ENCODE results near the gene ACSL5.

The ACSL5 gene

GRCh38 chr10:112352044-112352443 lies 21.9 kb upstream of the ACSL5 start:
- no peak overlapping the region for H3K4me3 ChIP-seq (ENCODE audit: low read depth, low read length, poor library complexity, severe bottlenecking)
- H3K36me3 ChIP-seq (ENCODE audit: insufficient read depth, low read length) = no peaks in the 10 kb centered on the region
- no peak overlapping the region for H3K27ac ChIP-seq (ENCODE audit: low read depth, low read length, poor library complexity, severe bottlenecking)

GRCh38 chr10:112353046-112353445 lies 20.9 kb upstream of the ACSL5 start:
- Histone ChIP-seq H3K4me2 (ENCODE audit: low read length) (no peak overlapping the region), H3K27ac (ENCODE audit: low read depth, low read length, poor library complexity, severe bottlenecking) (no peak overlapping the region), H3K9me3 (ENCODE audit: low read length) (no peaks in the 10 kb centered on the region), H4K20me1 (ENCODE audit: insufficient read depth, low read length) (no peaks in the 10 kb centered on the region), H3K4me3 (ENCODE audit: low read depth, low read length, poor library complexity, severe bottlenecking) (no peak overlapping the region), H3K9ac (ENCODE audit: low read length) (no peak overlapping the region), H2AFZ (ENCODE audit: low read length) (no peak overlapping the region), H3K36me3 (ENCODE audit: insufficient read depth, low read length) (no peaks in the 10 kb centered on the region), H3K27me3 (ENCODE audit: insufficient read depth, low read length) (no peaks in the 10 kb centered on the region; the same call in 1 of the 2 replicates), H3K4me1 (ENCODE audit: insufficient read depth, low read length, severe bottlenecking) (no peaks in the 10 kb centered on the region), H3K79me2 (ENCODE audit: insufficient read depth, low read length) (no peaks in the 10 kb centered on the region), H3F3A (ENCODE audit: insufficient read depth, low read length) (no peaks in the 10 kb centered on the region), H3K9me2 (ENCODE audit: low read depth, low read length) (no peaks in the 10 kb centered on the region)
- TF ChIP-seq EZH2 (IDR thresholded peaks at IDR 0.05; ENCODE audit: borderline replicate concordance, low read length) (no peak), CTCF (IDR thresholded peaks at IDR 0.05; ENCODE audit: low read length) (no peak)

More at GRCh38 chr10:112352044-112352443, 21.9 kb upstream of the ACSL5 start:
- Histone ChIP-seq H3K9ac (ENCODE audit: low read length) (no peak overlapping the region), H3K9me2 (ENCODE audit: low read depth, low read length) (no peaks in the 10 kb centered on the region), H3K4me2 (ENCODE audit: low read length) (no peak overlapping the region), H2AFZ (ENCODE audit: low read length) (no peak overlapping the region), H3K79me2 (ENCODE audit: insufficient read depth, low read length) (no peaks in the 10 kb centered on the region), H3K9me3 (ENCODE audit: low read length) (no peaks in the 10 kb centered on the region), H3K27me3 (ENCODE audit: insufficient read depth, low read length) (no peaks in the 10 kb centered on the region; the same call in 1 of the 2 replicates), H4K20me1 (ENCODE audit: insufficient read depth, low read length) (no peaks in the 10 kb centered on the region), H3F3A (ENCODE audit: insufficient read depth, low read length) (no peaks in the 10 kb centered on the region), H3K4me1 (ENCODE audit: insufficient read depth, low read length, severe bottlenecking) (no peaks in the 10 kb centered on the region)
- no peak for TF ChIP-seq CTCF (IDR thresholded peaks at IDR 0.05; ENCODE audit: low read length)
- no peak for TF ChIP-seq EZH2 (IDR thresholded peaks at IDR 0.05; ENCODE audit: borderline replicate concordance, low read length)

GRCh38 chr10:112356686-112357085 lies 17.2 kb upstream of the ACSL5 start:
- Histone ChIP-seq H3K4me3 (ENCODE audit: low read depth, low read length, poor library complexity, severe bottlenecking) (no peak overlapping the region), H3F3A (ENCODE audit: insufficient read depth, low read length) (no peaks in the 10 kb centered on the region), H3K36me3 (ENCODE audit: insufficient read depth, low read length) (no peaks in the 10 kb centered on the region)

More at GRCh38 chr10:112356686-112357085, 17.2 kb upstream of the ACSL5 start:
- no peak for TF ChIP-seq EZH2 (IDR thresholded peaks at IDR 0.05; ENCODE audit: borderline replicate concordance, low read length)
- TF ChIP-seq CTCF (IDR thresholded peaks at IDR 0.05; ENCODE audit: low read length) = no peak
- no peaks in the 10 kb centered on the region for H3K4me1 ChIP-seq (ENCODE audit: insufficient read depth, low read length, severe bottlenecking)
- no peaks in the 10 kb centered on the region for H3K9me3 ChIP-seq (ENCODE audit: low read length)
- no peak overlapping the region for H2AFZ ChIP-seq (ENCODE audit: low read length)
- H4K20me1 ChIP-seq (ENCODE audit: insufficient read depth, low read length) = no peaks in the 10 kb centered on the region
- no peak overlapping the region for H3K9ac ChIP-seq (ENCODE audit: low read length)
- H3K79me2 ChIP-seq (ENCODE audit: insufficient read depth, low read length) = no peaks in the 10 kb centered on the region
- no peak overlapping the region for H3K27ac ChIP-seq (ENCODE audit: low read depth, low read length, poor library complexity, severe bottlenecking)
- no peaks in the 10 kb centered on the region for H3K9me2 ChIP-seq (ENCODE audit: low read depth, low read length)
- H3K4me2 ChIP-seq (ENCODE audit: low read length) = no peak overlapping the region
- H3K27me3 ChIP-seq (ENCODE audit: insufficient read depth, low read length) = no peaks in the 10 kb centered on the region

All from OCI-LY1 (cell line).